Testis (tissue), 3 donors: ENCODE data around the gene RETNLB. TPM values are rescaled to one million over a fixed set of nuclear protein-coding genes. Genes with fewer than 3 reads are reported as not detected.

Source experiments
- DNase-seq: peaks from one replicate; pipeline ENCODE4 v3.0.0-alpha.2; 2019
- H3K27ac ChIP-seq, 2 donors: fragments of 200-600 bp; sonication (generic); one replicate each; pipeline ENCODE4 v1.5.1; 2019
- H3K27me3 ChIP-seq: fragments of 200-600 bp; sonication (generic); one replicate; pipeline ENCODE4 v1.5.1; 2019
- H3K36me3 ChIP-seq: fragments of 200-600 bp; sonication (generic); one replicate; pipeline ENCODE4 v1.5.1; 2017; ENCODE audit warnings: low read depth; ENCODE audit errors: missing control alignments
- H3K4me1 ChIP-seq: fragments of 200-600 bp; sonication (generic); one replicate; pipeline ENCODE4 v1.5.1; 2019
- H3K4me3 ChIP-seq, 2 donors: fragments of 200-600 bp; sonication (generic); one replicate each; pipeline ENCODE4 v1.5.1; 2017 to 2019
- H3K9me3 ChIP-seq: fragments of 200-600 bp; sonication (generic); one replicate; pipeline ENCODE4 v1.5.1; 2017
- CTCF ChIP-seq, 3 experiments: fragments of 450-650 bp in 2 of 3; fragments of 200-600 bp in 1 of 3; sonication (generic) in 1 of 3; IDR thresholded peaks; one replicate each; pipeline ENCODE4 v1.5.1; 2016 to 2019; ENCODE audit warnings: antibody characterized with exemption in 3 of 3, mild to moderate bottlenecking in 2 of 3, moderate library complexity in 1 of 3
- POLR2A ChIP-seq: fragments of 450-650 bp; IDR thresholded peaks from one replicate; pipeline ENCODE4 v1.6.1; 2017; ENCODE audit warnings: antibody characterized with exemption, mild to moderate bottlenecking, moderate library complexity
- WGBS, 2 donors: methylation state at CpG; one replicate each; pipeline ENCODE4 v1.1.5; 2018; 5-methylcytosine and 5-hydroxymethylcytosine counted together
- intact Hi-C: fragments of 100-400 bp; cut with DNase I; formaldehyde crosslinking; loops from one replicate; pipeline ENCODE4 v1.15.1; 2023; ENCODE audit warnings: low total_unique reads
- polyA plus RNA-seq: library from polyadenylated mRNA; stranded (reverse); fragments of 350-450 nt; fragmentation: Illumina TruSeq; extraction: RNeasy Lipid Tissue Mini Kit (QIAGEN cat#74804); gene quantifications from one replicate; pipeline ENCODE4 v1.2.3, GENCODE V29; 2014; ENCODE audit warnings: low read depth, low replicate concordance; ENCODE audit not compliant: insufficient read depth
- total RNA-seq, 2 donors: library from RNA; depleted of rRNA; stranded (reverse); fragments of >200 nt; gene quantifications; one replicate each; pipeline ENCODE4 v1.2.3, GENCODE V29; 2016

Gene RETNLB
- total and polyA plus RNA-seq, 3 donors from 2014 or later: not detected

- H3K27ac ChIP-seq: no peak overlapping the region
- no peaks in the 10 kb centered on the region for H3K27me3 ChIP-seq
- H3K4me3 ChIP-seq: no peak overlapping the region
- WGBS, 2 donors: 75 to 81% methylated on average over 4 of the region's 4 CpGs
- intact Hi-C loops: no loop called here
- no peaks in the 10 kb centered on the region for H3K9me3 ChIP-seq
- no peak for DNase-seq
- TF ChIP-seq CTCF (IDR thresholded peaks at IDR 0.05) (no peak), POLR2A (no peak)
- H3K4me1 ChIP-seq: no peaks in the 10 kb centered on the region
- H3K36me3 ChIP-seq: no peaks in the 10 kb centered on the region
Observed at GRCh38 chr3:108724101-108724500, 33.1 kb downstream of the RETNLB start.

GRCh38 chr3:108722724-108723123 is 34.5 kb downstream of the RETNLB start:
- TF ChIP-seq POLR2A: no peak
- TF ChIP-seq CTCF (IDR thresholded peaks at IDR 0.05): no peak
- Histone ChIP-seq H3K4me3 (no peak overlapping the region), H3K9me3 (no peaks in the 10 kb centered on the region), H3K4me1 (no peaks in the 10 kb centered on the region), H3K27me3 (no peaks in the 10 kb centered on the region), H3K36me3 (no peaks in the 10 kb centered on the region), H3K27ac (no peak overlapping the region)
- DNase-seq: no peak
- 45 to 97% methylated on average over 1 of the region's 1 CpG for WGBS, 2 donors
- intact Hi-C loops: no loop called here

DNA sequence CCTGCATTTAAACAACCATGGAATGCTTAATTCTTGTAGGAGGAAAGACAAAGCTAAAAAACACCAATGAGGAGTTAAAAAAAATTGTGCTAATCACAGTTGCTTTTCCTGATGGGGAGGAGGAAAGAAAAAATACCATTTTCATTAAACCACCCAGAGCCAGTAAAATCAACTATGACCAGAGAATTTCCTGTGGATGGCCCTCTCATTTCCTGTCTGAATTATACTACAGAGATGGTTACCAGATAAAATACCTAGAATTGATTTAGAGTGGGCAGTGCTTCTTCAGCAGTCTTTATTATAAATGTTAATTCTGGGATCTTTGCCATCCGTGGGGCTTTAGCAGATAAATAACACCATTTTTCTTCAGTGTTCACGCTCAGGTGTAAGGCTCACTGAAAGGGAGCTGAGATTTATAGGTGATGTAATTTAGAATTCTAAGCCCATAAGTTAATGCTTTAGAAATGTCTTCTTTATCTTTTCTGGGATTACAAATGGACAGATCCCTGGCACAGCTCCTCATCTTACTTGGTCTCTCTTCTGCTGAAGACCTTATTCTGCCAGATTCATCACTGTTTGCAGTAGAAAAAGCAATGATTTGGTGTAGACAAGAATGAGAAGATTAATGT is 37.9 kb downstream of the RETNLB start:
- no peak for TF ChIP-seq CTCF (IDR thresholded peaks at IDR 0.05)
- TF ChIP-seq POLR2A: no peak
- 47 to 57% methylated on average over 2 of the region's 2 CpGs for WGBS, 2 donors
- no peaks in the 10 kb centered on the region for H3K4me1 ChIP-seq

GRCh38 chr3:108718454-108718853 is 38.8 kb downstream of the RETNLB start:
- DNase-seq: no peak
- intact Hi-C loops: no loop called here
- Histone ChIP-seq H3K4me3 (no peak overlapping the region), H3K27me3 (no peaks in the 10 kb centered on the region), H3K4me1 (no peaks in the 10 kb centered on the region), H3K36me3 (no peaks in the 10 kb centered on the region), H3K27ac (no peak overlapping the region), H3K9me3 (no peaks in the 10 kb centered on the region)
- WGBS, 2 donors: 21 to 30% methylated on average over 2 of the region's 2 CpGs
- no peak for TF ChIP-seq CTCF (IDR thresholded peaks at IDR 0.05)
- TF ChIP-seq POLR2A: no peak

More for the DNA sequence above, 37.9 kb downstream of the RETNLB start:
- Histone ChIP-seq H3K4me3 (no peak overlapping the region), H3K27ac (no peak overlapping the region), H3K27me3 (no peaks in the 10 kb centered on the region), H3K9me3 (no peaks in the 10 kb centered on the region), H3K36me3 (no peaks in the 10 kb centered on the region)
- intact Hi-C loops: no loop called here
- no peak for DNase-seq

- Histone ChIP-seq H3K27ac (no peak overlapping the region), H3K9me3 (no peaks in the 10 kb centered on the region), H3K4me3 (no peak overlapping the region), H3K36me3 (no peaks in the 10 kb centered on the region), H3K27me3 (no peaks in the 10 kb centered on the region), H3K4me1 (no peaks in the 10 kb centered on the region)
- TF ChIP-seq POLR2A (no peak), CTCF (IDR thresholded peaks at IDR 0.05) (no peak)
- DNase-seq: no peak
- intact Hi-C loops: no loop called here
- 77 to 80% methylated on average over 3 of the region's 3 CpGs for WGBS, 2 donors
Observed at GRCh38 chr3:108713816-108714215, 43.4 kb downstream of the RETNLB start.
